Lower leg skin (tissue), 3 donors: ENCODE data around the gene PCED1B.

Experiments used
- POLR2A ChIP-seq, 2 donors: fragments of 450-650 bp; IDR thresholded peaks; one replicate each; pipeline ENCODE4 v1.6.1; 2016 to 2017; ENCODE audit warnings: antibody characterized with exemption in 2 of 2, mild to moderate bottlenecking in 1 of 2, moderate library complexity in 1 of 2
- TF ChIP-seq, protein P1 (sequence below), 3 donors: fragments of 450-650 bp; IDR thresholded peaks; one replicate each; pipeline ENCODE4 v1.5.1; 2016; ENCODE audit warnings: antibody characterized with exemption in 3 of 3, mild to moderate bottlenecking in 3 of 3, moderate library complexity in 2 of 3

DNA sequence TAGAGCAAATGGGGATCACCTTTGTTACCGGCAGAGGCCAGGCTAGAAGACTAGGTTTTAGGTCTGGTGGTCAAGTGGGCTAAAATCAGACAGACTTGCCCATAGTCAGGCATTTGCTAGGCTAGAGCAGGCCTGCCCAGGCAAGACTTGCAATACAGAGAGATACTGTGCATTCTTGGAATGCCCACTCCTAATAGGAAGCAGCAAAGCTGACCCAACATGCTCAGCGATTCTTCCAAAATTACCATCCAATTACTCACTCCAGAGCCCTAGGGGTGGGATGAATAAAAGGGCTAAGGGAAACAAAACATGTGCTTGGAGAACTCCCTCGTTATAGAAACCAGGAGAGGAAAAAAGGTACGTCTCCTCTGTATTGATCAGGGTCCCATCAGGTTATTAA is 188.2 kb downstream of the PCED1B start:
- TF ChIP-seq, protein P1, sequence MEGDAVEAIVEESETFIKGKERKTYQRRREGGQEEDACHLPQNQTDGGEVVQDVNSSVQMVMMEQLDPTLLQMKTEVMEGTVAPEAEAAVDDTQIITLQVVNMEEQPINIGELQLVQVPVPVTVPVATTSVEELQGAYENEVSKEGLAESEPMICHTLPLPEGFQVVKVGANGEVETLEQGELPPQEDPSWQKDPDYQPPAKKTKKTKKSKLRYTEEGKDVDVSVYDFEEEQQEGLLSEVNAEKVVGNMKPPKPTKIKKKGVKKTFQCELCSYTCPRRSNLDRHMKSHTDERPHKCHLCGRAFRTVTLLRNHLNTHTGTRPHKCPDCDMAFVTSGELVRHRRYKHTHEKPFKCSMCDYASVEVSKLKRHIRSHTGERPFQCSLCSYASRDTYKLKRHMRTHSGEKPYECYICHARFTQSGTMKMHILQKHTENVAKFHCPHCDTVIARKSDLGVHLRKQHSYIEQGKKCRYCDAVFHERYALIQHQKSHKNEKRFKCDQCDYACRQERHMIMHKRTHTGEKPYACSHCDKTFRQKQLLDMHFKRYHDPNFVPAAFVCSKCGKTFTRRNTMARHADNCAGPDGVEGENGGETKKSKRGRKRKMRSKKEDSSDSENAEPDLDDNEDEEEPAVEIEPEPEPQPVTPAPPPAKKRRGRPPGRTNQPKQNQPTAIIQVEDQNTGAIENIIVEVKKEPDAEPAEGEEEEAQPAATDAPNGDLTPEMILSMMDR (IDR thresholded peaks at IDR 0.05): no peak
- no peak for TF ChIP-seq POLR2A (IDR thresholded peaks at IDR 0.05)
